K562 (cell line): ENCODE data around the gene TCF15.

Experiments used
- GATA2 ChIP-seq: sonication (generic); formaldehyde crosslinking; IDR thresholded peaks from 2 replicates; pipeline ENCODE4 v1.4.0; 2020; ENCODE audit warnings: mild to moderate bottlenecking, missing genetic modification reagents
- MTA3 ChIP-seq: fragments of 450-650 bp; formaldehyde crosslinking; IDR thresholded peaks from 2 replicates; pipeline ENCODE4 v1.6.1; 2017; ENCODE audit warnings: mild to moderate bottlenecking, borderline replicate concordance
- PATZ1 ChIP-seq: fragments of 250-450 bp; sonication (Bioruptor Pico); IDR thresholded peaks from 2 replicates; pipeline ENCODE4 v1.5.0; 2020; ENCODE audit warnings: mild to moderate bottlenecking, borderline replicate concordance
- SFPQ ChIP-seq: fragments of 200-400 bp; formaldehyde crosslinking; IDR thresholded peaks from 2 replicates; pipeline ENCODE4 v1.6.1; 2017; ENCODE audit warnings: mild to moderate bottlenecking, low read depth, low read length, moderate library complexity
- SMAD1 ChIP-seq: fragments of 150-350 bp; IDR thresholded peaks from 2 replicates; pipeline ENCODE4 v1.6.1; 2014; ENCODE audit warnings: low read length, low read depth; ENCODE audit not compliant: partially characterized antibody
- SMAD4 ChIP-seq: fragments of 250-450 bp; sonication (Bioruptor Pico); conservative IDR thresholded peaks from 2 replicates; pipeline ENCODE4 v1.8.0; 2021; ENCODE audit warnings: inconsistent platforms, mild to moderate bottlenecking, moderate library complexity
- SMARCB1 ChIP-seq: IDR thresholded peaks from 2 replicates; pipeline ENCODE4 v1.6.1; 2011; ENCODE audit warnings: improper control_type of control experiment, low read depth; ENCODE audit not compliant: insufficient read length
- TRIM24 ChIP-seq, 2 experiments: fragments of 450-650 bp; IDR thresholded peaks; 2 replicates each; pipeline ENCODE4 v1.6.1; 2016
- ZNF140 ChIP-seq: fragments of 250-450 bp; sonication (Bioruptor Pico); IDR thresholded peaks from 2 replicates; pipeline ENCODE4 v1.8.0; 2021; ENCODE audit warnings: moderate library complexity, mild to moderate bottlenecking, inconsistent platforms
- TF ChIP-seq, protein P1 (sequence below), 3 experiments: IDR thresholded peaks in 2 of 3; conservative IDR thresholded peaks in 1 of 3; 2 replicates each; pipeline ENCODE4 v1.5.1; 2011 to 2012; ENCODE audit warnings: low read length in 3 of 3, mild to moderate bottlenecking in 3 of 3, control low read depth in 2 of 3, improper control_type of control experiment in 1 of 3, inconsistent platforms in 1 of 3, low read depth in 1 of 3, mixed read lengths in 1 of 3, moderate library complexity in 1 of 3; ENCODE audit not compliant: insufficient read depth in 2 of 3

DNA sequence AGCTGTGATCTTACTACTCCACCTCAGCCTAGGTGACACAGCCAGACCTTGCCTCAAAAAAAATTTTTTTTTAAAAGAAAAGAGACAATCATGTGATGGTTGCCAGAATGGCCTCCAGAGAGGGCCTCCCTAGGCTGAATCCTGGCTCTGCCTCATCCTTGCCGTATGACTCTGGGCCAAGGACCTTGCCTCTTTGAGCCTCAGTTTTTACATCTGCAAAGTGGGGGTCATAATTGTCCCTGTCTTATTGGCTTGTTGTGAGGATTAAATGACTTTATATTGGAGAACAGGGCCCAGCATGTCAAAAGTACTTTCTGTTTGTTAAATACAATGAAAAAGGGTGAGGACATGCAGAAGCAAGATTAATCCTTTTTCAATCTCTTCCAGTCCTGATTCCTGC is 28.5 kb upstream of the TCF15 start:
- TF ChIP-seq GATA2 (CRISPR knock-in tag) (no peak), SMAD4 (CRISPR knock-in tag) (no peak), MTA3 (no peak), SFPQ (no peak), SMARCB1 (no peak), TRIM24 (IDR thresholded peaks at IDR 0.05) (no peak), ZNF140 (CRISPR knock-in tag) (no peak), PATZ1 (no peak), SMAD1 (no peak)
- TF ChIP-seq, protein P1, sequence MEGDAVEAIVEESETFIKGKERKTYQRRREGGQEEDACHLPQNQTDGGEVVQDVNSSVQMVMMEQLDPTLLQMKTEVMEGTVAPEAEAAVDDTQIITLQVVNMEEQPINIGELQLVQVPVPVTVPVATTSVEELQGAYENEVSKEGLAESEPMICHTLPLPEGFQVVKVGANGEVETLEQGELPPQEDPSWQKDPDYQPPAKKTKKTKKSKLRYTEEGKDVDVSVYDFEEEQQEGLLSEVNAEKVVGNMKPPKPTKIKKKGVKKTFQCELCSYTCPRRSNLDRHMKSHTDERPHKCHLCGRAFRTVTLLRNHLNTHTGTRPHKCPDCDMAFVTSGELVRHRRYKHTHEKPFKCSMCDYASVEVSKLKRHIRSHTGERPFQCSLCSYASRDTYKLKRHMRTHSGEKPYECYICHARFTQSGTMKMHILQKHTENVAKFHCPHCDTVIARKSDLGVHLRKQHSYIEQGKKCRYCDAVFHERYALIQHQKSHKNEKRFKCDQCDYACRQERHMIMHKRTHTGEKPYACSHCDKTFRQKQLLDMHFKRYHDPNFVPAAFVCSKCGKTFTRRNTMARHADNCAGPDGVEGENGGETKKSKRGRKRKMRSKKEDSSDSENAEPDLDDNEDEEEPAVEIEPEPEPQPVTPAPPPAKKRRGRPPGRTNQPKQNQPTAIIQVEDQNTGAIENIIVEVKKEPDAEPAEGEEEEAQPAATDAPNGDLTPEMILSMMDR (IDR thresholded peaks at IDR 0.05 in 2 of 3, conservative IDR thresholded peaks at IDR 0.05 in 1 of 3; ENCODE audit: insufficient read depth in 2 of 3, low read depth in 1 of 3, low read length in 3 of 3): no peak
